ACHN (cell line): ENCODE measurements around the gene SERPINA12.

Experiments used
- DNase-seq: peaks from one replicate; pipeline ENCODE4 v3.0.0-alpha.2; 2015
- in situ Hi-C: cut with HindIII; loops from 2 replicates; pipeline ENCODE4 v1.10.0; 2017; ENCODE audit warnings: low sequenced_read_pairs, low pct_ligation_motif_present, low pct_unique_long_range_greater_than_20kb

SERPINA12 gene

DNA sequence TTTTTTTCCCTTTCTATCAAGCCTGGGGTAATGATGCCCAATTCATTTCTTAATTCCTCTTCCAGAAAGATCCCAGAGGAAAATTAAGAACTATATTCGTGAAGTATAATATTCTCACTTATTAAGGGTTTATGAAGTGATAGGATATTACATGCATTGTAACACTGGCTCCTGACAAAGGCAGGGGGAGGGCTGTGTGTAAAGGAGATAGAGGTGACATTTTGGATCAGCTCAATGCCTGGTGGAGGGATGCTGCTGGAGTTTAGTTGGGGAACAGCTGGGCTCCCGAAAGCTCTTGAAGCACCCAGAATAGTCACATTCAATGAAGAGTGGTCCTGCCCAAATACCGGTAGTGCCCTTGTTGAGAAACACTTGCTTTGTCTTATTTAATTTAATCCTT, 57.4 kb downstream of the SERPINA12 start:
- in situ Hi-C loops, result no loop called here

GRCh38 chr14:94451091-94451771, 58.0 kb downstream of the SERPINA12 start:
- no peak for DNase-seq
- in situ Hi-C loops, result no loop called here

More for the DNA sequence above, 57.4 kb downstream of the SERPINA12 start:
- no peak for DNase-seq

DNA sequence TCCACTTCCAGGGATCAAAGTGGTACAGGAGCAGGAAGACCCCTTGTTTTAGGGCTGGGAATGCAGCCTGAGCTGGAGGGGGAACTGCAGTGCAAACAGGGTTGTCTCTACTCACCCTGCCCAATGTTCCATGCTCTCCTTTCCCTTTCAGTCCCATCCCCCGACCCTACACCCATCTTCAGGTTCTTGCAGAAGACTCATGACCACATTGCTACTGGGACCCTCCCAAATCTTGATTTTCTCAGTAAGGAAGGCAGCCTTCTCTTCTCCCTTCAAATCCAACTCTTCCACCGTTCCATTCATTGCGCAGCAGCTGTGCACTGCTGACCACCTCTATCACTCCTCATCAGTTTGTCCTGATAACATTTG, 58.6 kb downstream of the SERPINA12 start:
- no peak for DNase-seq
- in situ Hi-C loops, result no loop called here

DNA sequence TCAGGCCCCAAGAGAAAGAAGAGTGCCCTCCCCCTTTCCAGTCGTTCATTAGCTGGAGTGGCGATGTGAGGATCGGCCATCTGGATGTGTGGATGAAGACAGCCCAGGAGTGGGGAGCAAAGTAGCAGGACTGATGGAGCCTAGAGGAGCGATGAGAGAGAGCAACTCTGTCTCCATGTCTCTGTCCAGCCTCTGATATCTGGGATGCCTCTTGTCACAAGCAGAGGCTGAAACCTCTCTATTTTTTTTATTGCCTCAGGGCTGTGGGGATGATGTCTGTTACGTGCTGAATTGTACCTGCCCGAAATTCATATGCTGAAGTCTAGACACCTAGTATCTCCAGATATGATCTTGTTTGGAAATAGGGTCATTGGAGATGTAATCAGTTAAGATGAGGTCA, 59.3 kb downstream of the SERPINA12 start:
- in situ Hi-C loops, result no loop called here
- DNase-seq, result no peak

GRCh38 chr14:94448071-94448808, 61.0 kb downstream of the SERPINA12 start:
- in situ Hi-C loops, result no loop called here

GRCh38 chr14:94447206-94447605, 62.1 kb downstream of the SERPINA12 start:
- in situ Hi-C loops, result no loop called here
- no peak for DNase-seq

More at GRCh38 chr14:94448071-94448808, 61.0 kb downstream of the SERPINA12 start:
- no peak for DNase-seq

DNA sequence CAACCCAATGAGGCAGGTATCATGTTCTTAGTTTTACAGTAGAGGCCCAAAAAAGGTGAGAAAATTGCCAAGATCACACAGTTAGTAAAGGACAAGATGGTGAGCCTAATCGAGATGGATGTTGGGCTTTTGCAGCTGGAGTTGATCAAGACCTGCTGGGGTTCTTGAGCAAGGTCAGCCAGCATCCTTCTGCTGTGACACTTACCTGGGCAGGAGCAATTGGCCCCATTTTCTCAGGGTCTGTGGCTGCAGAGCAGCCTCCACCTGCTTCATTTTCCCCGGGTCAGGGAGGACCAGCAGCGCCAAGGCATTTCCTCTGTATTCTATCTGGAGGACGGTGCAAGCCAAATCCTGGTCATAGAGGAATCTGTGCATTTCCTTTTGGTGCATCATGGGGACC, 63.1 kb downstream of the SERPINA12 start:
- in situ Hi-C loops, result no loop called here
- no peak for DNase-seq

DNA sequence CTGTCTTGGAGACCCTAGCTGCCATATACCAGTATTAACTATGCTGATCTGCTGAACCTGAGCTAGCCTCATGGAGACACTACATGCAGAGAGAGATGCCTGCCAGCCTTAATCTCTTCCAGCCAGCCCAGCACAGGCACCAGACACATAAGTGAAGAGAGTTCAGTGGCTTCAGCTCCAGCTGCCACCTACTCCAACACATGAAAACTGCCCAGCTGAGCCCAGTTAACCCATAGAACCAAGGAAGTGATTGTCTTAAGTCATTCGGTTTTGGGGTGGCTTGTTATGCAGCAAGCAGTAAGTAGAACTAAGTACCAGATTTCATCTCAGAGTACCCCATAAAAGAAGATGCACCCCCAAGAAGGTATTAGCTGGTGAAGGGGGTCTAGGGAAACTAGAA, 64.3 kb downstream of the SERPINA12 start:
- no peak for DNase-seq
- in situ Hi-C loops, result no loop called here

- in situ Hi-C loops, result no loop called here
- DNase-seq, result no peak
Measured at GRCh38 chr14:94441531-94442205, 67.6 kb downstream of the SERPINA12 start.

DNA sequence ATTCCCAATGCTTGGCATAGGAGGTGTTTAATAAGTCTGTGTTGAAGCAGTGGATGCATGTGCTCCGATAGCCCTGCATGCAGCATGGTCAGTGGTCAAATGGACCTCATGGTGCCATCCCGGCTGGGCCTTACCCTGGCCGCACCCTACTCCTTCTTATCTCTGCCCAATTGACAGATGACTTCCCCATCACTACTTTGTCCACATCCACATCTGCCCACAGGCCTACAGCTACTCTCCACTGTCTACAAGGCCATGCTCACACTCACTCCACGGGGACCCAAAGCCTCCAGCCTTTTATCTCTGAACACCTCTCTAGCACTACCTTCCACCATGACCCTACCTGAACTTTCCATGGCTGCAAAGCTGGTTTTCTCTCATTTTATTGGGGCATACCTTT, 68.1 kb downstream of the SERPINA12 start:
- in situ Hi-C loops, result no loop called here
- no peak for DNase-seq

DNA sequence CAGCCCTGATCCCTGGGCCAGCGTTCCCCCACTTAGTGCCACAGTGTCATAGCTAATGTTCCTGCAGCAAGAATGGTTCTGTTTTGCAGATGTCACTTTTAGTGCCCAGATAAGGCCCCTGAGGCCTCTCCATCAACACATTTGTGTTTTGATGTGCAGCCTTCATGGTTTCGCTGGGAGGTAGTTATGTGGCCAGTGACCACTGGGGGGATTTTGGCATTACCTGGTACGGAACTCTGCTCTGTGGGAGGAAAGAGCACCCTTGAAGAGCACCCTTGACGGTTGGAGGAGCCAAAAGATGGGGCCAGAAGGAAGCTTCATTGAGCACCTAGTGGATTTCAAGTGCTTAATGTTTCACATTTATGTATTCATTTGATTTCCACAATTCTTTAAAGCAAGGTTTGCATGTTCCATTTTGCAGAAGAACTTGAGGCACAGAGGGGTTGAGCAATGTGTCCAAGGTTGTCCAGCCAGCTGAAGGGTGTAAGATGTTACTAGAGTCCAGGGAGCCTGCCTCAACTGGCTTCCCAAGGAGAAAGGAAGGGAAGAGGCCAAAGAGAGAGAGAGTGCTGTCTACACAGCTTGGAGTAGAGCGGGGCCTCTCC, 69.7 kb downstream of the SERPINA12 start:
- in situ Hi-C loops, result no loop called here
- no peak for DNase-seq
